GOT3 (cell line): ENCODE measurements around the gene ZBTB7C.

Experiments
- DNase-seq: peaks from one replicate; lab custom pipeline; 2025; ENCODE audit warnings: mixed read lengths; lab: John Stamatoyannopoulos, UW

The ZBTB7C gene

DNA sequence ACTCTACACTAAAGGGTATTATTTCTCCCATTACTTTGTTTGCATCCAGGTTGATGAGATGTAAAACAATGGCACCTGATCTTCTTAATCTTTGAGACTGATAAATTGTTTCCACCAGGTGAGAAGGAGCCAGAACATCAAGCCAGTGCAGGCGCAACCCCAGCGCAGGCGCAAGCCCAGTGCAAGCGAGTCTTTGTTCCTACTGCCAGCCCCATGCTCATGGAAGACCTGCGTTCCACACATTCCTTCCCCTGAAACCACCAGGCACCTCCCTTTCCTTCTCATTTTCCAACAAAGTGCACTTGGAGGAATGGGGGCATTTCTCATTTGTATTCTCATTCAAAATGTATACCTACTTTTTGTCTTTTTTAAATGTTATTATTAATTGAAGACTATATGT lies 290.0 kb downstream of the ZBTB7C start:
- DNase-seq = no peak

DNA sequence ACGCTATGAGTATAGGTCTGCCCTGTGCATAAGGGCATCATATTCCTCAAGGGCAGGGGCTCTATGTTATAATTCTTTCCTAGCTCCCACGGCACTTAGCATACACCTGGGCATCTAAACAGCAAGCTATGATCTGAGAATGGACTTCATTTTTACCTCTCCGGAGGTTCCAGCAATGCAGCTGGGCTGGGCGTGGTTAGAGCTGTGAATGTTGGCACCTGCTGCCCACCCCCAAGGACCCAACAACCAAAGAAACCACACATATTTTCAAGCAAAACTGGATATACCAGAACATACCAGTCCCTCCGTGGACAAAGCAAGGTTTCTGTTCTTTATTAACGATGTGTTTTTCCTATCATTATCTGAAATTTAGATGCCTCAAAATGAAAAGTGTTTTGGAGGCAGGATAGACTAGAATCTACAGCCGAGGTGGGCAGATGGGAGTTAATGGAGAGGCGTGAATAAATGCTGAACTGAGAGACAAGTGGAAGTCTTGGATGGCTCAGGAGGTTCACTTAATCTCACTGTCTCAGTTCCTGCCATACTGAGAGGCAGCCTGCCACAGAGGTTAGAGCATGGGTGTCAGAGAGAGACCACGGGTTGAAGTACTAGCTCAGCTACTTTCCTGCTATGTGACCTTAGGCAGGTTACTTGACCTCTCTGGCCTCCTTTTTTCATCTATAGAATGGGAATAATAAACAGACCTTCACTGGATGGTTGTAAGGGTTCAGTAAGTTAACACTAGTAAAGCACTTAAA lies 292.1 kb downstream of the ZBTB7C start:
- DNase-seq = no peak

DNA sequence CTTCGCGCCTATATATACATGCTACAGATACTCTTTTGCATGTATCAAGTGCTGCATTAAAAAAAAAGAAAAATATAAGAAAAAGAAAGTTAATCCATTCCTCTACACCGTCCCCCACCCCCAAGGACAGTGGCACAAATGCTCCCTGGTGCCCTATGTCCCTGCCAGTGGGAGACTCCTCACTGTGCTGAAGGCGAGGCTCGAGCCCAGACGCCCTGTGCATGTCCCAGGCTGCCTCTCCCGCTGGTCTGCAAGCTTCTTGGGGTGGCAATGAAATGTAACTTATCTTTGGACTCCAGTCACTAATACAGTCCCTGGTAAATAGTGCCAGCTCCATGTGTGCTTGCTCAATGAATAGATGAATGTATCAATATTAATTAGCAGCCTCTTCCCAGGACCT lies 293.2 kb downstream of the ZBTB7C start:
- DNase-seq = no peak

DNA sequence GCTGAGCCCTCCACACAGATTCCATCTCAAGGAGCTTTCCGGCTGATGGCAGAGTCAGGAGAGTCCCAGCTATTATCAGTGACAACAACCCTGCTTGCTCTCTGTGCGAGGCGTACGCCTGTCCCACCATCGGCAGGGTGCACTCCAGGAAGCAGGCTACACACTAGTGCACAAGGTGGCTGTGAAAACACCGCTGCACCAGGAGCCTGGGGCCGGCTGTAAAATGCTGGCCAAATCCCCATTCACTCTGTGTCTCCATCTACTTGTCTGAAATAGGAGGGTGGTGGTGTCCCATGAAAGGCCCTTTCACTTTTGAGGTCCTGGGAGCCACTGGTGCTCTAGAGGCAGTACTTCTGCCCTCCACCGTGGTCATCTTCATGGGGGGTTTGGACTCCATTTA lies 295.5 kb downstream of the ZBTB7C start:
- no peak for DNase-seq

DNA sequence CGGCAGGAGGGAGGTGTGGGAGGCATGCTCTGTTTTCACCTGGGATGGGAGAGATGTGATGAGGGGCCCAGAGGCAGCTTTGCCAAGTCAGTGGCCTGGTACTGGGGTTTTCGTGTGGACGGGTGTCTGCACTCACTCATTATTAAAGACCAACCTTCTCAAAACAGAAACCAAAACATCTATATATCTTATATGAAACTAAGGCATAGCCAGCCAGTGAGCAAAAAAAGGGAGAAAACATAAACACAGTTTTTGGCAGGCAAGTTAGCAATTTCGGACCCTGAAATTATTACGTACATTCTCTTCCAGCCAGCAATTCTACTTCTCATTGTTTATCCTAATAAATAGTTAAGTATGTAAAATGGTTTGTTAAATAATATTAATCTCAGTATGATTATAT lies 297.6 kb downstream of the ZBTB7C start:
- DNase-seq = no peak

DNA sequence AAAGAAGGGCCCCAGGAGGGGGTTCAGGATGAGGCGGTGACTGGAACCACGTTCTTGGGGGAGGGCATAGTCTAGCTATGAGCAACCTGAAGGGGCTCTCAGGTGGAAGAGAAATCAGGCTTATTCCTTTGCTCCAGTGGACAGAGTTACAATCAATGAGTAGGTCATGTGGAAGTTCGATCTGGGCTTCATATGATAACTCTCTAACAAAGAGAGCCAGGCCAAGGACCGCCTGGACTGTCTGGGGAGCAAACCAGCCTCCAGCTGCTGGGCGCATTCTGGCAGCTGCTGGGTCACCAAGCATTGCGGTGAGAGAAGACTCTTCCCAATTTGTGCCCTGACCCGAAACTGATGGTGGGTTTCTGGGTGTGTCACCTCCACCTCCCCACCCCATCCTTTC lies 298.4 kb downstream of the ZBTB7C start:
- no peak for DNase-seq

DNA sequence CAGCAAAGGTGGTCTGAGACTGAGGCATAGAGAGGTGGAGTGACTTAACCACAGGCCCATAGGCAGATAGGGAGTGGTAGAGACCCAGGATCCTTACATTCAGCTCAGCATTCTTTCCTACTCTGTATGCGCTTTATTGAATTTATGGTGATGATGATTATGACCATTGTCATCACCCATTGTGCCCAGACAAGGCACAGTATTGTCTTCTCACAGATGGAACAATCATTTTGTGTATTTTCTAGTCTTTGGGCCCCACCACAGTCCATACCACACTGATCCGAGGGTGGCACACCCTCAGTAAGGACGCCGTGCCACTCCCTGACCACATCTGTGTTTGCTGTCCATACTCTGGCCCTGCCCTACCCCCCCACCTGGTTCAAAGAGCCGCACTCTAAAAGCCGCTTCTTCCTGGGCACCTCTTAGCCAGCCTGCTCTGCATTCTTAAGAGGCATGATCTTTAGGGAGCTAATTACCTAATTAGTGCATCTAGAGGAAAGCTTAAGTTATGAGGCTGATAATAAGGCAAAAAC lies 299.2 kb downstream of the ZBTB7C start:
- DNase-seq = no peak

DNA sequence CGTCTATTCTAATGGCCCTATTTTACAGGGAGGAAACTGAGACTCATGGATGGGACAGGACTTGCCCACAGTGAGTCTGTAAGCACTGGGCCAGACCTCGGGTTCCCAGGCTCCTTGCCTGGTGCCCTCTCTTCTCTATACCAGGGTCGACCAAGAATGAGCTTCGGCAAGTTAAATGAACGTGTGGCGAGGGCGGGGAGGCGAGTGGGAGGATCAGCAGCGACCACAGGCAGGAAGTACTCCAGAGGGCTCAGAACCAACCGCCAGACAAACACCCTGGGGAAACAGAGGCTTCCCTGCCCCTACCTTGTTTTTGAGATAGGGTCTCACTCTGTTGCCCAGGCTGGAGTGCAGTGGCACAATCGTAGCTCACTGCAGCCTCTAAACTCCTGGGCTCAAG lies 301.0 kb downstream of the ZBTB7C start:
- DNase-seq = no peak

DNA sequence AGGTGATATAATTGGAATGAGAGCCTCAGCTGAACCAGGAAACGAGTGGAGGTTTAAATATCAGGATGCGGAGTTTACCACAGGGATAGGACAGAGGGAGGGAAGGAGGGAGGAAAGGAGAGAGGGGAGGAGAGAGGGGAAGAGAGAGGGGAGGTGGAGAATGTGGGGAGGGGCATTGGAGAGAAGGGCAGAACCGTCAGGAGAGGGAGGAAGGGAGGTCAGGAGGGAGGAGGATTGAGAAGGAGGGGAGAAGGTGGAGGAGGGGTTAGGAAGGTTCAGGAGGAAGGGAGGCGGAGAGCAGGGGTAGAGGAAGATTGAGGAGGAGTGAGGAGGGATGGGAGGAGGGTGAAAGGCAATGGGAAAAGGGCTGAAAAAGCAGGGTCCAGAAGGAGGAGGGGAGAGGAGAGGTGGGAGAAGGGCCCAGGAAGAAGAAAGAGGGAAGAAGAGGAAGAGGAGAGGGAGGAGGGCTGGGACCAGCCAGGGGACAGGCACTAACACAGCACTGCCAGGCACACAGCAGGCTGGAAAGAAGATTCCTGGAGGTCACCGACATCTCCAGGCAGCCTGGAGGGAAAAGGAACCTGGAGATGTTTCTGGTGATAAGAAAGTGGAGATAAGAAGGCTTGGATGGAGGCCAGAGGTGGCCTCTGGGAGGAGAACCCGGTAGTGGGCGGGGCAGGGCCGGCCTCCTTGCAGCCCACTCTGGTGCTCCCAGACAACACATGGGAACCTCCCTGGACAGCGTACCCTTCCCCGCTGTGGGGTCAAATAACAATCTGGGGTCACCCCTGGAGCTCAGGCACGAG lies 302.0 kb downstream of the ZBTB7C start:
- no peak for DNase-seq

DNA sequence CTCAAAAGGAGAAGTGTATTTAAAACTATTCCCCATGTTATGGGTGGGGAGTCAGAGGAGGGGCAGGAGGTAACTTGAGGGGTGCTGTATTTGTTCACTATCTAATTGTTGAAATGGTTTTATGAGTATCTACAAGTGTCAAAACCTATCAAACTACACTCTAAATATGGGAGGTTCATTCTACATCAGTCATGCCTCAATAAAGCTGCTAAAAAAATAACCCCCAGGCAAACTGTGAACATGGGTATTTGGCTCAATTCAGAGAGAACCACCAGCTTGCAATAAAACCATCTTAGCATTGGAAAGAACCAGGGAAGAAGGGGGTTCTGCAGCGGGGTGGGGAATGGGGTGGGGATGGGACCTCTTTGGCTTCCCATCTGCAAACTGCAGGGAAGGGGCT lies 302.7 kb downstream of the ZBTB7C start:
- no peak for DNase-seq

DNA sequence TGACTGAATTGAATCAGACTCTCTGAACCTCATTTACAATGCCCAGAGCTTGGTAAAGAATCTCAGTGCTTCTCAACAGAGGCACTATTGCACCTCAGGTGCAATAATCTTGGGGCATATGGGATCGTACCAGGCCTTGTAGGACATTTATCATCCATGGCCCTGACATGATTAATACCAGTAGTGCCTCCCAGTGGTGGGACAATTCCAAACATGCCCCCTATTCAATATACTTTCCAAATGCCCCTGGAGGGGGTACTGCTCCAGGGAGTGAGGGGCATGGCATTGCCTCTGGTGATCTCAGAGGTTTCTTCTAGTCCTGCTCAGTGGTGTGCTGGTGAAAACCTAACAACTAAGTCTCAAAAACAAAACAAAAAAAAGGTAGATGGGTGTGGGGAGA lies 303.9 kb downstream of the ZBTB7C start:
- no peak for DNase-seq

DNA sequence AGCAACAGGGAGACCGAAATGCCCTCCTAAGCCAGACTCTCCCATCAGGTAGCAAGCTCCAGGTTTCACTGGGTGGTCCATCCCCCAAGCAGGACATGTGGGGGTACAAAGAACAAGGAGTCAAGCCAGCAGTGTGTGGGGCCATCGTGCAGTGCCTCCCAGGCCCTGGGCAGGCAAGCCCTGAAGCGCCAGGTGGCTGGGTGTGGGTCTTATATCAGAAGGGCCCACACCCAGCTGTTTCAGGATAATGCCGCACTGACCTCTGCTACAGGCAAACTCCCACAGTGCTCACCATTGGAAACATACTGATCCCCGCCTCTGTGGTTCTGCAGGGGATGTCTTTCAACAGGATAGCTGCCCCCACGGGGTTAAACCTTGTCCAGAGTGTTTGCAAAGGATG lies 304.5 kb downstream of the ZBTB7C start:
- no peak for DNase-seq

DNA sequence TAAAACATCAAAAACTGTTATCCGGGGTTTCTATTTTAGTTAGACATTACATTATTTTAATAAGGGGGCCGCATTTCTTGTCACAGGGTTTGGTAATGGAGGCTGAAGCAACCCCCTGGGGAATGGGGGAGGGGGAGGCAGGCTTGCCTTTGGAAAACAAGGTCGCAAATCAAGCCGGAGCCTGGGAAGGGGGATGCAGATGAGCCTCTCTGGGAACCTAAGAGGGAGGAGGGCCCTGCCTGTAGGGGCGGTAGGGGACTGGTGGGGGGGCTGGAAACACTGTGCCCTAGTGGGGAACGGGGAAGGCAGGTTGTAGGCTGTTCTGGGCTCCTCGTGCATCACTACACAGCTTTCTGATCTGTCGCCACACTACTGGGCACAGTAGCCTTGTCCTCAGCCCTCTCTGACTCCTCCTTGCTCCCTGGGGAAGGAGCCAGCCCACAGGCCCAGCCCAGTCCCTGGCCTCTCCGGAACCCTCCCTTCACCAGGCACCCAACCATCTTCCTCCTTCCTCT lies 308.5 kb downstream of the ZBTB7C start:
- no peak for DNase-seq

DNA sequence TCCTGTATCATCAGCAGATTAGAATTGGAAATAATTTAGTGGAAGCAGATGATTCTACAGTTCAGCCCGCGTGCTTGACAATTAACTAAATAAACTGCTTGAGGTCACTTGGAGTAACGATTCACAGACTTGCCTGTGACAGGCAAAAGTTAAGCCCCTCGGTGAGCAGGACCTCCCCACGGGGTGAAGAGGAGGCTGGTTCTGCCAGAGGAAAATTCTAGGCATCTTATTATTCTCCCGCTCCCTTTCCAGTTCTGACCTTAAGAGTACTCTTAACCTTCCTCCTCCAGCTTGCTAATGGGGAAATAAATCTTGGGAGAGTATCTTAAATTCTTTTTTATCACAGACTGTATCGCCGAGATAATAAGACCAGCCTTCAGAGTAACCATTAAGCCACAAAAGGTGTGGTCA lies 309.0 kb downstream of the ZBTB7C start:
- no peak for DNase-seq

DNA sequence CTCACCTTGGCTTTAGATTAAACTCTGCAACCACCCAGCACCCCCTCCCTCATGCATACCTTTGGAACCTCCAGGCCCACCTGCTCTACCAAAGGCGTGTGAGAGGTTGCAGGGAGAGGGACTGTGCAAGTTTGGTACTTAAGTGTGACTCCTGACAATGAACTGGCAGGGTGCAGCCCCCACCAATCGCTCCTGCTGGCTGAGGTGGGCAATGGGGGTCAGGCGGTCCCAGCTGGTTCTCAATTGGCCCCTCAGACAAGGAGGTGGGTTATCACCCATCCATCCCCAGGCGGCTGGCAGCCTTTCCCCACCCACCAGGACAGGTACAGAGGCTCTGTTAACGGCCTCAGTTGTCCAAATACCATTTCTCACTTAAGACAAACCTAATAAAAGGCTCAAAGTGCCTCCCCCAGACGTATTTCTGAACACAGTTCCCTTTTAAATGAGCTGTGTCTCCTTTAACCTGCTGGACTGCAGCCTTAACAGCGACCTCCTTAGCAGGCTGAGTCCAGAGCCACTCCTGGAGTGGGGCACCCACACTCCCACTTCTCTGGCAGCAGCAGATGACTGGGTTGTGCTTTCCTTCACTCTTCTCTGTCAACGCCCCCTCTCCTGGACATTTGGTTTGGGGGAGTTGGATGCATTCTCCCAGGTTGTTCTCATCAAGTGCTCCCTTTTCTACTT lies 309.6 kb downstream of the ZBTB7C start:
- DNase-seq = no peak

DNA sequence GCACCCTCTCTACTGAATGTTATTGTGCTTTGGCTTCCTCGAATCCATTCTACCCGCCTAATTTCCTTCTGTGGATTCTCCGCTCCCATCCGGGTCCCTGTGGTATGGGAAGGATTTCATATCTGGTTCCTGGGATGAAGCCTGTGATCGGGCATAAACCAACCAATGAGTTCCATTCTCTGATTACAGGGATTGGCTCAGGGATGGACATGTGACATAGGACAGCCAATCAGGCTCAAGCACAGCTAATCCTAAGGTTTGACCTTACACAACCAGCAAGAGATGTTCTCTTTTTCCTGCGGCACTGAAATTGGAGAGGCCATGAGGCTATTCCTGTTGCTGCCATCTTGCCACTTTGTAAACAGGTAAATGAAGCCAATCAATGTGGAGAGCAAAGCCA lies 310.6 kb downstream of the ZBTB7C start:
- DNase-seq = no peak

DNA sequence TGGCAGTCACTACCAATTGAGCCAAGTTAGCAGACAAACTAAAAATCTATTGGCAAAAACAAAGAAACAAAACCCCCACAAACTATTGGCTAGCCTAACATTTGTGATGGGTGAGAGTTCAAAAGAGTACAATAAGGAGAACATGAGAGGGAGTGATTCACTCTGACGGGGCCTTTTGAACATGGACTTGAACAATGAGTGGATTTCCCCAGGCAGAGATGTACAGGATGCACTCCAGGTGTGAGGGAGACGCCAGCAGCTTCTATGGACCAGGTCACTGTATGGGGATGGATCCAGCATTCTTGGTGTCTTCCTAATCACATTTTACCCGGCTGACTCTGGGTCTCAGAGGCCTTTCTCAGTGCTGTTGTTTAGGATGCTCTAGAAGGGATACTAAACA lies 311.2 kb downstream of the ZBTB7C start:
- no peak for DNase-seq

DNA sequence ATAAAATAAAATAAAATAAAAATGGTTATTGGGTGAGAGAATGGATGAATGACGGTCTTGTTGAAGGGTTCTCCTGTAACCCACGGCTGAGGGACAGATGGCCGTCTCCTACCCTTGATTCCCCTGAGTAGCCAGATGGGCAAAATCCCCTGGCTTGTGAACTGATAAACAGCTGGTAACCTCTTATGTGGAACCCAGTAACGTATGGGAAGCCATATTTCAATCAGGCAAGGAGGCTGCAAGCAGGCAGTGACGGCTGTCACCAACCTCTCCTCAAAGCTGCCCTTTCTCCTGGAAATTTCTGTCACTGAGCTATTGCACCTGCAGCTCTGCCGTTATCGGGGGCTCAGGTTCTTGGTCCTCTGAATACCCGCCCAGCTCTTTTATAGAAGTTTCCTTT lies 313.5 kb downstream of the ZBTB7C start:
- DNase-seq = no peak

DNA sequence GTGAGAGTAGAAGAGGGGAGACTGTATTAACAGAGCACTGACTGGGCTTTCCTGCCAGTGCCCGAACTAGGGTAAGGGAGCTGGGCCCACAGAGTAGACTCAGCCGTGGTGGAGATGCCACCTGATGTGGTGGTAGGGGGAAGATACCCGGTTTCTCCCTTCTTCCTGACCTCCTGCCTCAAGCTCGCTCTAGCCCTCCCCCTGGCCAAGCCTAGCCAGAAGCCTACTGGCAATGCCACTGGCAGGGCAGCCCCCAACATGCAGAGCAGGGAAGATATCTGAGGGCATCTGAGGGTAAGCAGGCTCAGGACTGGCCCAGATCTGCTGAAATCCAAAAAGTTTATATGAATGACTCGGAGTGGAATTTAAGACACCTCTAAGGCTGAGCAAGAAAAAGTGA lies 316.1 kb downstream of the ZBTB7C start:
- no peak for DNase-seq

DNA sequence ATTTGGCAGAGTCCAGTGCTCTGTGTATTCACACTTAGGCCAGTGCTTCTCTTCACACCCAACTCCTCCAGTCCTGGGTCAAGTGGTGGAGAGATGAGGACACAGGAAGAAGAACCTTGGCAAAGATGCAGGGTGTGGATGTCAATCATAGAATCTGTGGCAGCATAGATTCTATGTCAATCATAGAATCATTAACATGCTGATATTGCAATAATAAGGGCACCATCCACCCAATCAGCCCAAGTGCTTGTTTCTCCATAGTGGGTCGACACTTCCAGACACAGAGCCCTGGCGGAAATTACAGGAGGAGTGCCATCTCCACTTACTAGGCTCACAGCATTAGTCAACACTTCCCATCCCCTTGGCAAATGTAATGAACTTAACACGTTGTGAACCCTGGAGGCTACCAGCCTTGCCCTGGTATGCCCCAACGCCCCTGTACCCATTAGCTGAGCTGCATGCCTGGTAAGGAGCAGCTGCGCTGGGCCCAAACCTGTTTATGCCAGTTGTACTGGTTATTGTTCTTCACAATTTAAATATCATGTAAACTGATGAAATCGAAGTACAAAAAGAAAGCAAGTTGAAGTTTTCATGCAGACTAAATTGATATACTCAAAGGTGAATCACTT lies 317.2 kb downstream of the ZBTB7C start:
- no peak for DNase-seq

DNA sequence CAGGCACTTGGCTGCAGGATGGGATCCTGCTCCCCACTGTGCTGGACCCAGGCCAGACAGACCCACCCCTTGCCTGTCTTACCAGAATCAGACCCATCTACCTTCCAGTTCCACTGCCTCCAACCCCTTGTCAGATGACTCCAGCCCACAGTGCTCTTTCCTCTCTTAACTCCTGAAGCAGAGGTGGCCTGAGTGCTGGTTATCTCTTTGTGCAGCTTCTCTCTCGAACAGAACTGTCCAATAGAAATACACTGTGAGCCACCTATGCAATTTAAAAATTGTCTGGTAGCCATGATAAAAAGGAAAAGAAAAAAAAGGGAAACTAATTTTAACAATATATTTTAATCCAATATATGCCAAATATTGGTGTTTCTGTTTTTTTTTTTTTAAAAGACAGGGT lies 318.5 kb downstream of the ZBTB7C start:
- no peak for DNase-seq

DNA sequence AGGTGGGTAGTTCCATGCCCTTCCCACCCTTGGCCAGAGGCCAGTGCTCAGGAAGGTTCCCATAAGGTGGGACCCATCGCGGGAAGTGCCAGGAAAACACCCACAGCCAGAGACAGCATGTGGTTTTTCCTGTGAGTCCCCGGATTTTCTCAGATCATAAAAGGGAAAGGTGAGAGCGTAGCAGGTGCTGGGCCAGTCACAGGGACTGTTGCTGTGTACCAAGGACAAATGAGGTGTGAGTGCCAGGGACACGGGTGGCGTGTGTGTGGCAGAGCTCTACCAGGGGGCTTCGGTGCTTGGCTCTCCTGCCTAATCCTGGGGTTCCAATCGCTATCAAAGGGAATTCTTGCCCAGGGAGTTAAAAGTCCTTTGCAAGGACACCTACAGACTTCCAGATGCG lies 319.2 kb downstream of the ZBTB7C start:
- DNase-seq = no peak
